PC-3 (cell line): ENCODE results near the gene CREBBP. TPM values are rescaled to one million over a fixed set of nuclear protein-coding genes. Genes with fewer than 3 reads are reported as not detected.

Source experiments
- ATAC-seq: fragments of 200-7000 bp; cut with Tn5 transposase; 2 replicates; pipeline ENCODE4 v1.9.1; 2020; ENCODE audit warnings: mild to moderate bottlenecking, moderate library complexity
- BruUV-seq: library from RNA; stranded (reverse); fragments of 400-500 nt; replicated peaks from 2 replicates; lab custom pipeline; 2021; lab: Mats Ljungman, UMichigan
- CTCF ChIA-PET: fragments of 300-600 bp; sonication (Branson Sonifier 250); formaldehyde crosslinking; loops from one replicate; lab custom pipeline; 2022; ENCODE audit warnings: antibody characterized with exemption; lab: Charles Lee
- POLR2A ChIA-PET: fragments of 300-600 bp; sonication (Branson Sonifier 250); formaldehyde crosslinking; loops from one replicate; lab custom pipeline; 2022; ENCODE audit warnings: antibody characterized with exemption; ENCODE audit not compliant: unreplicated experiment; lab: Charles Lee
- DNase-seq: peaks from one replicate; pipeline ENCODE4 v3.0.0-alpha.2; 2015
- H2AFZ ChIP-seq: fragments of 300-600 bp; sonication (generic); 2 replicates; pipeline ENCODE4 v1.6.0; 2016; ENCODE audit warnings: antibody characterized with exemption, low read length
- H3F3A ChIP-seq: fragments of 300-600 bp; sonication (generic); one replicate; pipeline ENCODE4 v1.6.0; 2017; ENCODE audit warnings: antibody characterized with exemption, low read length, control low read depth, mild to moderate bottlenecking; ENCODE audit not compliant: unreplicated experiment
- H3K27ac ChIP-seq: fragments of 300-600 bp; sonication (generic); 2 replicates; pipeline ENCODE4 v1.5.1; 2016; ENCODE audit warnings: mild to moderate bottlenecking, low read length
- H3K27me3 ChIP-seq: fragments of 300-600 bp; sonication (generic); 2 replicates; pipeline ENCODE4 v1.6.1; 2016; ENCODE audit warnings: low read length, mixed read lengths
- H3K36me3 ChIP-seq: fragments of 300-600 bp; sonication (generic); 2 replicates; pipeline ENCODE4 v1.6.1; 2016; ENCODE audit warnings: low read depth, mixed run types, low read length, mixed read lengths
- H3K4me1 ChIP-seq: fragments of 300-600 bp; sonication (generic); 2 replicates; pipeline ENCODE4 v1.5.1; 2016; ENCODE audit warnings: low read length; ENCODE audit not compliant: insufficient read depth
- H3K4me2 ChIP-seq: fragments of 300-600 bp; sonication (generic); 2 replicates; pipeline ENCODE4 v1.6.0; 2016; ENCODE audit warnings: low read length
- H3K4me3 ChIP-seq: fragments of 300-600 bp; sonication (generic); 2 replicates; pipeline ENCODE4 v1.5.1; 2016; ENCODE audit warnings: mild to moderate bottlenecking, low read length, mixed read lengths
- H3K79me2 ChIP-seq: fragments of 300-600 bp; sonication (generic); 2 replicates; pipeline ENCODE4 v1.6.1; 2017; ENCODE audit warnings: low read length, mixed read lengths
- H3K9ac ChIP-seq: fragments of 300-600 bp; sonication (generic); 2 replicates; pipeline ENCODE4 v1.6.0; 2016; ENCODE audit warnings: mild to moderate bottlenecking, low read length
- H3K9me2 ChIP-seq: fragments of 300-600 bp; sonication (generic); replicated peaks from 2 replicates; pipeline ENCODE4 v1.6.1; 2016; ENCODE audit warnings: mixed run types, low read length, mixed read lengths
- H3K9me3 ChIP-seq: fragments of 300-600 bp; sonication (generic); 2 replicates; pipeline ENCODE4 v1.6.1; 2016; ENCODE audit warnings: low read length, mixed read lengths
- H4K20me1 ChIP-seq: fragments of 300-600 bp; sonication (generic); 2 replicates; pipeline ENCODE4 v1.6.1; 2016; ENCODE audit warnings: low read length, mixed read lengths
- EZH2 ChIP-seq: fragments of 300-600 bp; sonication (generic); IDR thresholded peaks from one replicate; pipeline ENCODE4 v1.6.1; 2017; ENCODE audit warnings: antibody characterized with exemption, mild to moderate bottlenecking, low read length; ENCODE audit not compliant: unreplicated experiment
- EZH2phosphoT487 ChIP-seq: fragments of 300-600 bp; sonication (generic); IDR thresholded peaks from 2 replicates; pipeline ENCODE4 v1.6.1; 2018; ENCODE audit warnings: mild to moderate bottlenecking, antibody characterized with exemption, low read length, borderline replicate concordance
- intact Hi-C: fragments of 100-400 bp; cut with micrococcal nuclease; formaldehyde crosslinking; loops from 2 replicates; pipeline ENCODE4 v1.9.0; 2023
- total RNA-seq: library from RNA; depleted of rRNA; stranded (reverse); fragments of >200 nt; gene quantifications from 2 replicates; pipeline ENCODE4 v1.2.3, GENCODE V29; 2014
- TF ChIP-seq, protein P1 (sequence below): fragments of 300-600 bp; sonication (generic); conservative IDR thresholded peaks from 2 replicates; pipeline ENCODE4 v1.5.1; 2017; ENCODE audit warnings: antibody characterized with exemption, low read depth, mild to moderate bottlenecking, low read length

Gene CREBBP
- total RNA-seq, 1 experiment from 2014 or later: 21.9 TPM

- intact Hi-C loops: no loop called here
- Histone ChIP-seq H3K79me2 (no peaks in the 10 kb centered on the region), H3F3A (no peaks in the 10 kb centered on the region), H3K27me3 (no peaks in the 10 kb centered on the region), H3K9me2 (no peaks in the 10 kb centered on the region), H3K9ac (no peak overlapping the region), H3K4me3 (no peak overlapping the region), H3K27ac (no peak overlapping the region), H3K9me3 (no peaks in the 10 kb centered on the region), H3K4me2 (no peak overlapping the region), H3K4me1 (no peaks in the 10 kb centered on the region), H3K36me3 (no peaks in the 10 kb centered on the region), H4K20me1 (no peaks in the 10 kb centered on the region), H2AFZ (no peak overlapping the region)
- no peak for ATAC-seq
- BruUV-seq: no TSS peak
- ChIA-PET CTCF (no interaction called here), POLR2A (no interaction called here)
- TF ChIP-seq, protein P1, sequence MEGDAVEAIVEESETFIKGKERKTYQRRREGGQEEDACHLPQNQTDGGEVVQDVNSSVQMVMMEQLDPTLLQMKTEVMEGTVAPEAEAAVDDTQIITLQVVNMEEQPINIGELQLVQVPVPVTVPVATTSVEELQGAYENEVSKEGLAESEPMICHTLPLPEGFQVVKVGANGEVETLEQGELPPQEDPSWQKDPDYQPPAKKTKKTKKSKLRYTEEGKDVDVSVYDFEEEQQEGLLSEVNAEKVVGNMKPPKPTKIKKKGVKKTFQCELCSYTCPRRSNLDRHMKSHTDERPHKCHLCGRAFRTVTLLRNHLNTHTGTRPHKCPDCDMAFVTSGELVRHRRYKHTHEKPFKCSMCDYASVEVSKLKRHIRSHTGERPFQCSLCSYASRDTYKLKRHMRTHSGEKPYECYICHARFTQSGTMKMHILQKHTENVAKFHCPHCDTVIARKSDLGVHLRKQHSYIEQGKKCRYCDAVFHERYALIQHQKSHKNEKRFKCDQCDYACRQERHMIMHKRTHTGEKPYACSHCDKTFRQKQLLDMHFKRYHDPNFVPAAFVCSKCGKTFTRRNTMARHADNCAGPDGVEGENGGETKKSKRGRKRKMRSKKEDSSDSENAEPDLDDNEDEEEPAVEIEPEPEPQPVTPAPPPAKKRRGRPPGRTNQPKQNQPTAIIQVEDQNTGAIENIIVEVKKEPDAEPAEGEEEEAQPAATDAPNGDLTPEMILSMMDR: no peak
- no peak for TF ChIP-seq EZH2
- TF ChIP-seq EZH2phosphoT487: no peak
- no peak for DNase-seq
Measured at GRCh38 chr16:3909791-3910583, 29.5 kb upstream of the CREBBP start.

- intact Hi-C loops: no loop called here
Measured at GRCh38 chr16:3908951-3909437, 28.5 kb upstream of the CREBBP start.

More at GRCh38 chr16:3908951-3909437, 28.5 kb upstream of the CREBBP start:
- DNase-seq: no peak
- Histone ChIP-seq H3K27me3 (no peaks in the 10 kb centered on the region), H3K4me2 (no peak overlapping the region), H3F3A (no peaks in the 10 kb centered on the region), H4K20me1 (no peaks in the 10 kb centered on the region), H3K79me2 (no peaks in the 10 kb centered on the region), H3K4me3 (no peak overlapping the region), H2AFZ (no peak overlapping the region), H3K9me3 (no peaks in the 10 kb centered on the region), H3K36me3 (no peaks in the 10 kb centered on the region), H3K27ac (no peak overlapping the region), H3K9me2 (no peaks in the 10 kb centered on the region), H3K4me1 (no peaks in the 10 kb centered on the region), H3K9ac (no peak overlapping the region)
- POLR2A ChIA-PET: no interaction called here
- ATAC-seq: no peak
- CTCF ChIA-PET: no interaction called here
- no TSS peak for BruUV-seq
- no peak for TF ChIP-seq EZH2
- TF ChIP-seq, protein P1: no peak
- TF ChIP-seq EZH2phosphoT487: no peak
